ENCODE measurements around the gene SLC16A10.
"Not testable (repeated sequence)": the region's sequence is repeated elsewhere in the genome, so short reads cannot be mapped to it uniquely, and the experiment has no call there.

SLC16A10 gene

DNA sequence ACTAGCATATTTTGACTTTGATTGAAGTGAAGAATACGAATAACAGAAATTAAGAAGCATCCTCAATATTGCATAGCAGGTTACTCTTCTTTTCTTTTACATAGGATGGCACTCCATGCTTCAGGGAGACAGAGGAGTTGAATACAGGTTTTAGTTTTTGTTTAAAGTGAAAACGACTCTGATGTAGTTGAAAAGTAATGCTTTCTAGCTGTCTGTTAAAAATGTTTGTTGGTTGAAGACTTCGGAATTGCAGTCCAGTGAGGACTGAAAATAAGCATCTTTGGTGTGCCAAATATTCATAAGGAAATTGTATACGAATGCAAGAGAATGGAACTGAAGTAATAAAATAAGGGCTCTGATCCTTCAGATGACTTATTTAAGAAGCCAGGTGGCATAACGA is 618 bp upstream of the SLC16A10 start:
- DNase-seq, result no peak

DNA sequence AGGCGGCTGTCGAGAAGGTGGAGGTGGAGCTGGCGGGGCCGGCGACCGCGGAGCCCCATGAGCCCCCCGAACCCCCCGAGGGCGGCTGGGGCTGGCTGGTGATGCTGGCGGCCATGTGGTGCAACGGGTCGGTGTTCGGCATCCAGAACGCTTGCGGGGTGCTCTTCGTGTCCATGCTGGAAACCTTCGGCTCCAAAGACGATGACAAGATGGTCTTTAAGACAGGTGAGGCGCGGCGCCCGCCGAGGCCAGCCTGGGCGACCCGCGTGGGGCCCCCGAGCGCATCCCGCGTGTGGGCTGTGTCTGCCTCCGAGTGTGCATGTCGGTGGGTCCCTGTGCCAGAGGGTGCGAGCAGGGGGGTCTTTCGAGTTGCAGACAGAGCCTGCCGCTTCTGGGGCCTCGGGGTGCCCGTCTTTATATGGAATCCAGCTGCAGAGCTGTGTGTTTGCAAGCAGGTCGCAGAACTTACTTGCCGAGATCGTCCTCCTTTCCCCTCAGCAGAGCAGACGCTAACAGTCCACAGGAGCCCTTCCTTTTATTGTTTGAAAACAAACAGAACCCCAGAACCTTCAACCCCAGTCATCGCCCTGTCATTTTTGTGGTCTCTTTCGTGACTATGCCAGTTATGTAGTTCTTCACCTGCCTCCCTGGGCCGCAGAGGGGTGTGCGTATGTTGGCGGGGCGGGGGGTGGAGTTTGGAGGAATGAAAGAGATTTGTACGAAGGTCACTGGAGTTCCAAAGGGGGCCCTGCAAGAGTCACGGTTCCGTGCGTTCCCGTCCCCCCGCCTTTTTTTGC is 766 bp downstream of the SLC16A10 start:
- peak; percentile 52 to 55 for DNase-seq

DNA sequence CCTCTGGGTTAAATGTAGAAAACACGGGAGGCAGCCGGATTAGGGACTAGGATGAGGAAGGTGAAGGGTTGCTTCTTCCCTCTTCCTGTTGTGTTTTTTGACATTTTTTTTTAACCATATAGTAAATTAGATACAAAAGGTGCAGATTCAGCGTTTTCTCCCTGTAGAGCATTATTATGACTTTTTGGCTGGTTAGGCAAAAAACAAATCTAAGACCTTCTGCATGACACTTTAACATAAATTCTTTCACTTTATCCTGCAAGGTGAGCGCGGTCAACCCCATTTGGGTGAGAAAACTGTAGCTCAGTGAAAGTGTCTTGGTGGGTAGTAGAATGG is 1.3 kb downstream of the SLC16A10 start:
- DNase-seq, result no peak

DNA sequence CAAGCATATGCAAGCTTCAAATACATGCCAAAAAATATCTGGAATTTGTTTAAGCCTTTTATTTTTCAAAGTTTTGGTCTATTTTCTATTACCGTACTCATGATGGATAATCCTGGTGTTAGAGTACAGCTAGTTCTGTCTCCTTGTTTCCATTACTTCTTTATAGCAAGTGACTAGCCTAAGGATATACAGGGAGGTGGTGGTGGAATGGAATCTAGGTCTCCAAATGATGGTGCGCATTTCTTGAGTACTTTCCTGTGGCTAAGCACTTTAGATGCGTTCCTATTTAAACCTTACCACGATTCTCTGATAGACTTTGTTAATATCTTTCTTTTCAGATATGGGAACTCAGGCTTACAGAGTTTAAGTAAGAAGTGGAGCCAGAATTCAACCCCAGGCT is 3.5 kb downstream of the SLC16A10 start:
- DNase-seq, result no peak

GRCh38 chr6:111091987-111092386 is 4.7 kb downstream of the SLC16A10 start:
- DNase-seq, result no peak

DNA sequence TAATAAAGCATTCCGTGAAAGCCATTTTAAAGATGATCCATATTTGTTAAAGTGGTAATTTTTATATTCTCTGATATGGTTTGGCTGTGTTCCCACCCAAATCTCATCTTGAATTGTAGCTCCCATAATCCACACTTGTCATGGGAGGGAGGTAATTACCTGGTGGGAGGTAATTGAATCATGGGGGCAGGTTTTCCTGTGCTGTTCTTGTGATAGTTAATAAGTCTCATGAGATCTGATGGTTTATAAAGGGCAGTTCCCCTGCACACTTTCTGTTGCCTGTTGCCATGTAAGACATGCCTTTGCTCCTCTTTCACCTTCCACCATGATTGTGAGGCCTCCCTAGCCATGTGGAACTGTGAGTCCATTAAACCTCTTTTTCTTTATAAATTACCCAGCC is 8.2 kb downstream of the SLC16A10 start:
- DNase-seq, result not testable (repeated sequence)

- peak; percentile 29 to 31 for DNase-seq
Measured at GRCh38 chr6:111096246-111096645, 8.9 kb downstream of the SLC16A10 start.

DNA sequence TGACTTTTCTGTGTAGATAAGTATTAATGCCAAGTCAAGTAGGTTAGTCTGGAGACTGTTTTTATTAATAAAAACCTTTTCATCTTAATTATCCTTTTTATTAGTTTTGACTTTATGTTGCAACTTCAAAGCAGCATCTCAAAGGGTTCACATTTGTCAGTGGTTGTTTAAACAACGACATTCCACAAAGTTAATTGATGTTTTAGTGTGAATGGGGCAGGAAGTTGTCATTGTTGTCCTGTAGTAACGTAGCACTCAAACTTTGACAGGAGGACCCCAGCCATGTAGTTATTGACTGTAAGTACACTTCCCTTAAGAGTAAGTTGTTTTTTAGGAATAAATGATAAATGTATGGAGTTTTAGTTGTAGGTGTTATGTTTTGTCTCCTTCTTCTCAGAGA is 11.3 kb downstream of the SLC16A10 start:
- DNase-seq, result no peak

DNA sequence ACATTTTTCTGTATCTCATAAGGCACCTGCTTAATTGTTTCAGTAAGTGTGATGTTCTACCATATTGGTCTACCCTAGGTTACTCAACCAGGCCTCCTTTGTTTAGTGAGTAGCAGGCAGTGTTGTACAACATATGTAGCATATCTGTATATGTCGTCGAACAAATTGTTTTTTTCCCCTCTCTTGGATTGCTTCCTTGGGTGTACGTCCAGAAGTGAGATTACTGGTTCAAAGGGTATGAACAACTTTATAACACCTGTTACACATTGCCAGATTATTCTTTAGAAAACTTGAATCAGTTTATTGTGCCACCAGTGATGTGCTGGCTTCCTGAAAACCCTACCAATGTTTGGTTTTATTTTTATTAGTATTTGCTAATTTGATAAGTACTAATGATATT is 14.7 kb downstream of the SLC16A10 start:
- no peak for DNase-seq

GRCh38 chr6:111105578-111105977 is 18.3 kb downstream of the SLC16A10 start:
- DNase-seq, result no peak

- DNase-seq, result no peak
Measured at GRCh38 chr6:111107589-111107988, 20.3 kb downstream of the SLC16A10 start.

GRCh38 chr6:111110036-111110435 is 22.7 kb downstream of the SLC16A10 start:
- no peak for DNase-seq

DNA sequence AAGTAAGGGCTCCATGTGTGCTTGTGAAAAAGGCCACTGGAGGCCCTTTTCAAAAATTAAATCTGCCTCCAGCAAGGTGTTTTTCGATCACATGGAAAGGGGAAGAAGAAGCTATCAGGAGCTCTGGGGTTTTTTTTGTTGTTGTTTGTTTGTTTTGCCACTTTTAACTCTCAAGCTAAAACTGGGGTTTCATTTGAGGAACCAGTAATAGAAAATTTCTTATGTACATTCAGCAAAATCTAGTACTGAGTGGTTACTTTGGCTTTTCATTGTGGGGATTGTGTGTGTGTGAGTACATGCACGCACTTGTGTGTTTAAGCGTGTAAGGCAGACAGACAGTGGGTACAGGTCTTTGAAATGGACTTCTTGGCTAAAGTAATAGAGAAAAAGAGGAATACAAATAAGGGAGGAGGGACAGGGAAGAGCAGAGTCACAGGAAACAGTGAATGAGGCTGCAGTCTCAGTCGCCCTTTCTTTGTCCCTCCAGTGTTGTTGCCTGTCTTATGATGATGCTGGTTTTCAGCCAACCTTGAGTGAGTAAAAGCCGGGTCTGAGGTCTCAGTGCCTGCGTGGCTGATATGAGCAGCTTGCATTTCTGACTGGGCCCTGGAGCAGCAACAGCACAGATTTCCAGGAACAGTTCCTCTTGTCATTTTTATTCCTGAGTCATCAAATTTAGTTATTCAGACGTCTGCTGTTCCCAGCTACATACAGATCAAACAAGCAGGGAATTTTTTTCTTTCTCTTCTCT is 26.2 kb downstream of the SLC16A10 start:
- peak; percentile 30 to 36 for DNase-seq

- DNase-seq, result no peak
Measured at GRCh38 chr6:111114087-111114443, 26.8 kb downstream of the SLC16A10 start.

- DNase-seq, result no peak
Measured at GRCh38 chr6:111114482-111114881, 27.2 kb downstream of the SLC16A10 start.

GRCh38 chr6:111118826-111119225 is 31.5 kb downstream of the SLC16A10 start:
- no peak for DNase-seq

DNA sequence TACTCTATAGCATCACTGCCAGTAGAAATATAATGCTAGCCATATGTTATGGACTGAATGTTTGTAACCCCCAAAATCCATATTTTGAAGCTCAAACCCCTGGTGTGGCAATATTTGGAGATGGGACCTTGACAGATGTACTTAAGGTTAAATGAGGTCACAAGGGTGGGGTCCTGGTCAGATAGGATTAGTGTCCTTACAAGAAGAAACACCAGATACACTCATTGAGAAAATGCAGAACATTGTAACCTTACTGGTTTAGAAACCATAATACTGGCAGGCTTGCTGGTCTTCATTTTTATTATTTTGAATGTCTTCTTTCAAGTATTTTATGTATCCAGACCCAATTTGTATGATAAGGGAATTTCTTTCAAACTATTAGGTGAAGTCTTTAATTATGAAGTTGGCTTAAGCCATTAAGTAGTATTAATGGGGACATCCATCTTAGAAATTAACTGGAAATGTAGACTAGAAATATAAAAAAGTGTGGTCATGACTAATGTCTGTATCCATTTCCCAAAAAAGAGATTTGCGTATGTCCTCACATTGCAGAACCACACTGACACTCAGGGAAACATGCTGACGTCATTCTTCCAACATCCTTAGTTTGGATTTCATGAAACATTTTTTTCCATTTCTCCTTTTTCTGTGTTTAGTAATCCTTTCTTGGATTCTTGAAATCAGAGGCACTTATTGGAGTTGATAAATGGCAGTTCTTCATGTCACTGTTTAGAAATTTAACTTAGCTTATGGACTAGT is 32.4 kb downstream of the SLC16A10 start:
- no peak for DNase-seq

GRCh38 chr6:111121789-111122350 is 34.6 kb downstream of the SLC16A10 start:
- DNase-seq, result no peak

GRCh38 chr6:111122458-111123286 is 35.4 kb downstream of the SLC16A10 start:
- DNase-seq, result no peak

DNA sequence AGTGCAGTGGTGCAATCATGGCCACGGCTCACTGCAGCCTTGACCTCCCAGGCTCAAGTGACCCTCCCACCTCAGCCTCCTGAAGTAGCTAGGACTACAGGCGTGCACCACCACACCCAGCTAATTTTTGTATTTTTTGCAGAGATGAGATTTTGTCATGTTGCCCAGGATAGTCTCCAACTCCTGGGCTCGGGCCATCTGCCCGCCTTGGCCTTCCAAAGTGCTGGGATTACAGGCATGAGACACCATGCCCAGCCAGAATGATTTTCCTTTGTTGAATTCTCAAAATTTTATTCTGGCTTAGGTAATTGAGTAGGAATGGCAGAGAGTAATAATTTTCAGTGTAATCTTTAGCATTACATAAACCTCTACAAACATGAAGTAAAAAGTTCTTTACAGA is 37.1 kb downstream of the SLC16A10 start:
- DNase-seq, result no peak

GRCh38 chr6:111129013-111129412 is 41.7 kb downstream of the SLC16A10 start:
- DNase-seq, result no peak

DNA sequence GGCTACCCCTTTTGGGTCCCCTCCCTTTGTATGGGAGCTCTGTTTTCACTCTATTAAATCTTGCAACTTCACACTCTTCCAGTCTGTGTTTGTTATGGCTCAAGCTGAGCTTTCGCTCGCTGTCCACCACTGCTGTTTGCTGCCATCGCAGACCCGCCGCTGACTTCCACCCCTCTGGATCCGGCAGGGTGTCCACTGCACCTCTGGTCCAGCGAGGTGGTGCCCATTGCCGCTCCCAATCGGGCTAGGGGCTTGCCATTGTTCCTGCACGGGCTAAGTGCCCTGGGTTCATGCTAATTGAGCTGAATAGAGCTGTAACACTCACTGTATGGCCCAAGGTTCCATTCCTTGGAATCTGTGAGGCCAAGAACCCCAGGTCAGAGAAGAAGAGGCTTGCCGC is 43.7 kb downstream of the SLC16A10 start:
- not testable (repeated sequence) for DNase-seq

GRCh38 chr6:111132669-111133068 is 45.4 kb downstream of the SLC16A10 start:
- not testable (repeated sequence) for DNase-seq
